Stomach (tissue), 4 donors: ENCODE measurements around the gene SNRNP48.

Experiments used
- EP300 ChIP-seq: sonication (generic); formaldehyde crosslinking; IDR thresholded peaks from one replicate; pipeline ENCODE4 v1.6.1; 2017; ENCODE audit warnings: antibody characterized with exemption
- POLR2A ChIP-seq, 4 donors: fragments of 450-650 bp; IDR thresholded peaks; one replicate each; pipeline ENCODE4 v1.6.1; 2016; ENCODE audit warnings: antibody characterized with exemption in 4 of 4, control low read depth in 2 of 4, mild to moderate bottlenecking in 1 of 4, moderate library complexity in 1 of 4
- TF ChIP-seq, protein P1 (sequence below), 7 experiments: fragments of 450-650 bp in 4 of 7; fragments of 200-600 bp in 3 of 7; sonication (generic) in 3 of 7; IDR thresholded peaks; one replicate each; pipeline ENCODE4 v1.5.1; 2016 to 2019; ENCODE audit warnings: antibody characterized with exemption in 7 of 7, control low read depth in 2 of 7, mild to moderate bottlenecking in 1 of 7

DNA sequence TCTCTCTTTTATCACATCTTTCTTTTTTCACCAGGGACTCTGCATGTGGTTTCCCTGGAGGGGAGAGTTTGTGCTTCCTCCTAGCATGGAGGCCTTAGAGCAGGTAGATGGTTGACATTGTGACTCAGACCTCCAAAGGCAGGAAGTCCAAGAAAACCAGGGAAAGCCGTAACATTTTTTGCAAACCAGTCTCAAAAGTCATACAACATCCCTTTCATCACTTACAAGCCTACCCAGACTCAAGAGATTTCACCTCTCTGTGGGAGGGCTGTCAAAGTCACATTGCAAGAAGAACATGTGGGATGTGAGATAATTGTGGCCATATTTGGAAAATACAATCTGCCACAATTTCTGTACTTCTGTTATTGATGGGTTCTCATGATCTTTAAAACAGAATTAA, 46.2 kb downstream of the SNRNP48 start:
- TF ChIP-seq, protein P1, sequence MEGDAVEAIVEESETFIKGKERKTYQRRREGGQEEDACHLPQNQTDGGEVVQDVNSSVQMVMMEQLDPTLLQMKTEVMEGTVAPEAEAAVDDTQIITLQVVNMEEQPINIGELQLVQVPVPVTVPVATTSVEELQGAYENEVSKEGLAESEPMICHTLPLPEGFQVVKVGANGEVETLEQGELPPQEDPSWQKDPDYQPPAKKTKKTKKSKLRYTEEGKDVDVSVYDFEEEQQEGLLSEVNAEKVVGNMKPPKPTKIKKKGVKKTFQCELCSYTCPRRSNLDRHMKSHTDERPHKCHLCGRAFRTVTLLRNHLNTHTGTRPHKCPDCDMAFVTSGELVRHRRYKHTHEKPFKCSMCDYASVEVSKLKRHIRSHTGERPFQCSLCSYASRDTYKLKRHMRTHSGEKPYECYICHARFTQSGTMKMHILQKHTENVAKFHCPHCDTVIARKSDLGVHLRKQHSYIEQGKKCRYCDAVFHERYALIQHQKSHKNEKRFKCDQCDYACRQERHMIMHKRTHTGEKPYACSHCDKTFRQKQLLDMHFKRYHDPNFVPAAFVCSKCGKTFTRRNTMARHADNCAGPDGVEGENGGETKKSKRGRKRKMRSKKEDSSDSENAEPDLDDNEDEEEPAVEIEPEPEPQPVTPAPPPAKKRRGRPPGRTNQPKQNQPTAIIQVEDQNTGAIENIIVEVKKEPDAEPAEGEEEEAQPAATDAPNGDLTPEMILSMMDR (IDR thresholded peaks at IDR 0.05): no peak
- TF ChIP-seq EP300: no peak
- no peak for TF ChIP-seq POLR2A (IDR thresholded peaks at IDR 0.05)
